Endothelial cell (in vitro differentiated cells): ENCODE results near the gene FNBP1. TPM values are rescaled to one million over a fixed set of nuclear protein-coding genes. Genes with fewer than 3 reads are reported as not detected.
"Not testable (repeated sequence)": the region's sequence is repeated elsewhere in the genome, so short reads cannot be mapped to it uniquely, and the experiment has no call there.

Experiments used
- DNase-seq: peaks from one replicate; pipeline ENCODE4 v3.0.0; 2021; ENCODE audit warnings: low spot score
- H3K27ac Mint-ChIP-seq: one replicate; pipeline ENCODE4 v1.8.0; 2021; ENCODE audit warnings: mixed read lengths, inconsistent platforms; ENCODE audit not compliant: unreplicated experiment
- H3K27me3 Mint-ChIP-seq: one replicate; pipeline ENCODE4 v1.8.0; 2021; ENCODE audit warnings: mild to moderate bottlenecking, moderate library complexity, mixed read lengths, inconsistent platforms; ENCODE audit not compliant: unreplicated experiment
- H3K36me3 Mint-ChIP-seq: one replicate; pipeline ENCODE4 v1.8.0; 2021; ENCODE audit warnings: mild to moderate bottlenecking, low read depth, mixed read lengths, inconsistent platforms; ENCODE audit not compliant: unreplicated experiment
- H3K4me1 Mint-ChIP-seq: one replicate; pipeline ENCODE4 v1.8.0; 2021; ENCODE audit warnings: mild to moderate bottlenecking, mixed read lengths, inconsistent platforms; ENCODE audit not compliant: unreplicated experiment
- H3K4me3 Mint-ChIP-seq: one replicate; pipeline ENCODE4 v1.8.0; 2021; ENCODE audit warnings: mild to moderate bottlenecking, mixed read lengths, inconsistent platforms; ENCODE audit not compliant: unreplicated experiment
- H3K9me3 Mint-ChIP-seq: one replicate; pipeline ENCODE4 v1.8.0; 2021; ENCODE audit warnings: mixed read lengths, inconsistent platforms; ENCODE audit not compliant: unreplicated experiment
- CTCF ChIP-seq: fragments of 200-600 bp; sonication (generic); IDR thresholded peaks from one replicate; pipeline ENCODE4 v1.5.0; 2021; ENCODE audit warnings: antibody characterized with exemption; ENCODE audit not compliant: unreplicated experiment
- total RNA-seq: library from RNA; stranded (reverse); fragmentation: NEBNext Ultra II Directional; extraction: Animal tissue kit (Norgen Biotek cat#: 25700); gene quantifications from one replicate; pipeline ENCODE4 v1.2.1, GENCODE V29; 2021; ENCODE audit not compliant: unreplicated experiment

The FNBP1 gene
- total RNA-seq, 1 donor from 2014 or later, result 119 TPM

DNA sequence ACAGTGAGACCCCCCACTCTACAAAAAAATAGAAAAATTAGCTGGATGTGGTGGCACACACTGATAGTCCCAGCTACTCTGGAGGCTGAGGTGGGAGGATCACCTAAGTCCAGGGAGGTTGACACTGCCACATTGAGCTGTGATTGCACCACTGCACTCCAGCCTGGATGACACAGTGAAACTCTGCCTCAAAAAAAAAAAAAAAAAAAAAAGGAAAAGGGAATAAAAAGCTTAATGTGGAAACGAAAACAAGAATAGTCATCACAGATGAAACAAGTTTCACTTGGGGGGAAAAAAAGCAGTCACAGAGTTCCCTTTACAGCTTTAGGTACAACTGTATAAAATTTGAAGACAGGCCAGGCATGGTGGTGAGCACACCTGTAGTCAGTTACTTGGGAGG is 84.2 kb downstream of the FNBP1 start:
- H3K27ac Mint-ChIP-seq, result peak overlapping the region; percentile 52
- H3K36me3 Mint-ChIP-seq, result peaks cover 31% of the 10 kb centered on the region
- no peaks in the 10 kb centered on the region for H3K9me3 Mint-ChIP-seq
- H3K27me3 Mint-ChIP-seq, result no peaks in the 10 kb centered on the region
- peaks cover 25% of the 10 kb centered on the region for H3K4me1 Mint-ChIP-seq
- H3K4me3 Mint-ChIP-seq, result no peak overlapping the region
- TF ChIP-seq CTCF, result no peak
- DNase-seq, result no peak

DNA sequence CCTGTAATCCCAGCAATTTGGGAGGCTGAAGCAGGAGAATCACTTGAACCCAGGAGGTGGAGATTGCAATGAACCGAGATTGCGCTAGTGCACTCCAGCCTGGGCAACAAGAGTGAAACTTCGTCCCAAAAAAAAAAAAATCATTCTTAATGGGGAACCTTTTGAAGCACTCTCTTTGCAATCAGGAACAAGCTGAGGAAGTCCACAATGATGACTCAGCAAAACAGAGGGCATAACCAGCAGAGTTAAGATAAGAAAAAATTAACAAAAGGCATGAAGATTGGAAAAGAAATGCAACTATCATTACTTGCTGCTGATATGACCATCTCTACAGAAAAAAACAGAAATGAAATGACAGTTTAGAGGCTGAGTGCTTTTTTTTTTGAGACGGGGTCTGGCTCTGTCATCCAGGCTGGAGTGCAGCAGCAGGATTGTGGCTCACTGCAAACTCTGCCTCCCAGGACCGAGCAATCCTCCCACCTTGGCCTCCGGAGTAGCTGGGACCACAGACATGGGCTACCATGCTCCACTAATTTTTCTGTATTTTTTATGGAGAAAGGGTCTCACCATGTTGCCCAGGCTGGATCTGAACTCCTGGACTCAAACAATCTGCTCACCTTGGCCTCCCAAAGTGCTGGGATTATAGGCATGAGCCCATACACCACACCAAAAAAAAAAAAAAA is 88.0 kb downstream of the FNBP1 start:
- no peak for TF ChIP-seq CTCF
- Mint-ChIP-seq H3K27me3 (peaks cover 3% of the 10 kb centered on the region), H3K4me1 (peaks cover 7% of the 10 kb centered on the region), H3K27ac (peak overlapping the region; percentile 55), H3K36me3 (peaks cover 31% of the 10 kb centered on the region), H3K4me3 (no peak overlapping the region), H3K9me3 (no peaks in the 10 kb centered on the region)
- no peak for DNase-seq

GRCh38 chr9:129953736-129954135 is 89.3 kb downstream of the FNBP1 start:
- Mint-ChIP-seq H3K4me1 (peaks cover 4% of the 10 kb centered on the region), H3K4me3 (peak overlapping the region; percentile 16), H3K36me3 (peaks cover 28% of the 10 kb centered on the region), H3K27me3 (peaks cover 3% of the 10 kb centered on the region), H3K9me3 (no peaks in the 10 kb centered on the region), H3K27ac (no peak overlapping the region)
- DNase-seq, result no peak
- TF ChIP-seq CTCF, result no peak

DNA sequence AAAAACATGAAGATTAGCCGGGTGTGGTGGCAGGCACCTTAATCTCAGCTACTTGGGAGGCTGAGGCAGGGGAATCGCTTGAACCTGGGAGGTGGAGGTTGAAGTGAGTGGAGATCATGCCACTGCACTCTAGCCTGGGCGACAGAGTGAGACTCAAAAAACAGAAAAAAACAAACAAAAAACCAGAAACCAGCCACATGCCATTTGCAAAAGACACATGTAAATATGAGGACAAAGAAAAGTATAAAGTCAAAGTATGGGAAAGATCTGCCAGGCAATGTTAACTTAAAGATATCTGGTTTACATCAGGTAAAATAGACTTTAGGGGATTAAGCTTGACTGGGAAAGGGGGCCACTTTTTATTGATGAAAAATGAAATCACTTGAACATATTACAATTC is 90.7 kb downstream of the FNBP1 start:
- Mint-ChIP-seq H3K4me1 (peaks cover 4% of the 10 kb centered on the region), H3K27me3 (peaks cover 3% of the 10 kb centered on the region), H3K36me3 (peaks cover 20% of the 10 kb centered on the region), H3K27ac (no peak overlapping the region), H3K4me3 (no peak overlapping the region), H3K9me3 (no peaks in the 10 kb centered on the region)
- no peak for DNase-seq
- TF ChIP-seq CTCF, result no peak

GRCh38 chr9:129949821-129950220 is 93.2 kb downstream of the FNBP1 start:
- no peak overlapping the region for H3K27ac Mint-ChIP-seq
- H3K36me3 Mint-ChIP-seq, result peaks cover 18% of the 10 kb centered on the region
- H3K9me3 Mint-ChIP-seq, result no peaks in the 10 kb centered on the region
- no peak for TF ChIP-seq CTCF
- peaks cover 3% of the 10 kb centered on the region for H3K27me3 Mint-ChIP-seq
- peaks cover 1% of the 10 kb centered on the region for H3K4me1 Mint-ChIP-seq
- no peak overlapping the region for H3K4me3 Mint-ChIP-seq
- no peak for DNase-seq

GRCh38 chr9:129948626-129949025 is 94.4 kb downstream of the FNBP1 start:
- not testable (repeated sequence) for H3K4me1 Mint-ChIP-seq, DNase-seq
- peaks cover 29% of the 10 kb centered on the region for H3K36me3 Mint-ChIP-seq

More at GRCh38 chr9:129948626-129949025, 94.4 kb downstream of the FNBP1 start:
- H3K9me3 Mint-ChIP-seq, H3K27ac Mint-ChIP-seq, H3K4me3 Mint-ChIP-seq, H3K27me3 Mint-ChIP-seq: not testable (repeated sequence)
